ENCODE data around the gene CDK6. TPM values are rescaled to one million over a fixed set of nuclear protein-coding genes. Genes with fewer than 3 reads are reported as not detected.

Gene CDK6
- total and polyA plus RNA-seq, 9 of the 15 experiments (the other 6 are each of a cell fraction or from before 2014, with no cell fraction given), result 7.6 to 109 (median 44.4) TPM

GRCh38 chr7:92798517-92799249 is 37.7 kb downstream of the CDK6 start (continued):
- no peak for TF ChIP-seq ZNF592 (IDR thresholded peaks at IDR 0.05)

- peaks cover 0 to 16% of the 10 kb centered on the region in 2 experiments; a peak in 3 of 5 replicates for H3K4me1 ChIP-seq (replicated peaks in 1 of 2; ENCODE audit: control insufficient read depth in 2 of 2, insufficient read depth in 2 of 2, low read length in 2 of 2)
- FAIRE-seq (no peak), DNase-seq (ENCODE audit: extremely low read depth in 1 of 4, low spot score in 3 of 4) (no peak), ATAC-seq (peak; percentile 68)
- no peak overlapping the region for H2AFZ ChIP-seq (ENCODE audit: low read depth, low read length)
- no TSS peak for BruUV-seq (replicated peaks)
- H3K36me3 ChIP-seq (ENCODE audit: control insufficient read depth, insufficient read depth, low read length), result no peaks in the 10 kb centered on the region; the same call in 2 of the 3 replicates
- CTCF ChIA-PET (ENCODE audit: low intra/inter-chr PET ratio), result no interaction called here
- in situ Hi-C loops (cut with MboI) (no loop called here), intact Hi-C loops (cut with micrococcal nuclease) (no loop called here)
- no peaks in the 10 kb centered on the region for H3K9me1 ChIP-seq (ENCODE audit: control insufficient read depth, insufficient read depth, low read length)
- no peaks in the 10 kb centered on the region for H3K27me3 ChIP-seq (ENCODE audit: control insufficient read depth in 2 of 2, insufficient read depth in 2 of 2, low read length in 2 of 2)
- 44% methylated on average over 4 of the region's 4 CpGs for WGBS (ENCODE audit: insufficient coverage, low coverage, missing lambda C conversion rate)
- no peaks in the 10 kb centered on the region for H3K9me3 ChIP-seq (replicated peaks; ENCODE audit: control insufficient read depth, insufficient read depth, low read depth, low read length)
- H3K4me3 ChIP-seq, result no peak overlapping the region
- POLR2A ChIA-PET, result no interaction called here
- H3K4me2 ChIP-seq (ENCODE audit: insufficient read depth, low read length), result no peak overlapping the region
- H4K20me1 ChIP-seq (replicated peaks; ENCODE audit: control insufficient read depth, insufficient read depth, low read length), result no peaks in the 10 kb centered on the region; the same call in 1 of the 2 replicates
- no peak overlapping the region for H3K27ac ChIP-seq (ENCODE audit: extremely low read depth, low read depth, low read length)
- no peak for TF ChIP-seq ZBTB9 (CRISPR knock-in tag; IDR thresholded peaks at IDR 0.05)
- peak; percentile 28; the same call in 1 of the 2 replicates for TF ChIP-seq ATF3 (IDR thresholded peaks at IDR 0.05)
- TF ChIP-seq ATF3 (CRISPR knock-in tag; conservative IDR thresholded peaks at IDR 0.05), result no peak
- TF ChIP-seq ZNF316 (IDR thresholded peaks at IDR 0.05), result peak; percentile 37; the same call in 1 of the 2 replicates
- TF ChIP-seq ZFX (CRISPR knock-in tag; IDR thresholded peaks at IDR 0.05), result no peak
- H3K9ac ChIP-seq (ENCODE audit: insufficient read depth in 1 of 2, low read depth in 2 of 2, low read length in 2 of 2), result no peak overlapping the region
- peaks cover 87% of the 10 kb centered on the region for H3K79me2 ChIP-seq (ENCODE audit: control insufficient read depth, insufficient read depth, low read length)
Measured at GRCh38 chr7:92797693-92798092, 38.7 kb downstream of the CDK6 start.

Data from K562 (cell line).